Tibial nerve (tissue), 4 donors: Measurements from ENCODE around the gene FOXK1. TPM values are rescaled to one million over a fixed set of nuclear protein-coding genes. Genes with fewer than 3 reads are reported as not detected.

Source experiments
- DNase-seq, 2 donors: peaks; one replicate each; pipeline ENCODE4 v3.0.0-alpha.2; 2019; ENCODE audit warnings: low spot score in 2 of 2
- H3K27ac ChIP-seq, 4 donors: fragments of 200-600 bp; sonication (generic) in 3 of 4; one replicate each; pipeline ENCODE4 v1.5.1; 2017 to 2019; ENCODE audit warnings: mild to moderate bottlenecking in 1 of 4
- H3K27me3 ChIP-seq, 2 donors: fragments of 200-600 bp; sonication (generic) in 1 of 2; one replicate each; pipeline versions ENCODE4 v1.5.1 to v1.6.0; 2017 to 2019
- H3K36me3 ChIP-seq, 3 donors: fragments of 200-600 bp; sonication (generic); one replicate each; pipeline ENCODE4 v1.5.1; 2018 to 2019
- H3K4me1 ChIP-seq, 4 donors: fragments of 200-600 bp; sonication (generic) in 3 of 4; one replicate each; pipeline ENCODE4 v1.5.1; 2017 to 2019
- H3K4me3 ChIP-seq, 4 donors: fragments of 200-600 bp; sonication (generic) in 3 of 4; one replicate each; pipeline ENCODE4 v1.5.1; 2017 to 2019; ENCODE audit warnings: mild to moderate bottlenecking in 1 of 4, moderate library complexity in 1 of 4
- H3K9me3 ChIP-seq, 4 donors: fragments of 200-600 bp; sonication (generic) in 3 of 4; one replicate each; pipeline ENCODE4 v1.5.1; 2017 to 2019
- EP300 ChIP-seq, 2 donors: sonication (generic); formaldehyde crosslinking; IDR thresholded peaks; one replicate each; pipeline ENCODE4 v1.6.1; 2017; ENCODE audit warnings: antibody characterized with exemption in 2 of 2, mild to moderate bottlenecking in 1 of 2
- POLR2A ChIP-seq, 2 donors: fragments of 450-650 bp; IDR thresholded peaks; one replicate each; pipeline ENCODE4 v1.6.1; 2017; ENCODE audit warnings: antibody characterized with exemption in 2 of 2, mild to moderate bottlenecking in 2 of 2, moderate library complexity in 2 of 2
- WGBS, 2 donors: methylation state at CpG; one replicate each; pipeline ENCODE4 v1.1.5; 2018; 5-methylcytosine and 5-hydroxymethylcytosine counted together
- total RNA-seq, 4 donors: library from RNA; depleted of rRNA; stranded (reverse); fragments of >200 nt; gene quantifications; one replicate each; pipeline ENCODE4 v1.1.0, GENCODE V29; 2016
- TF ChIP-seq, protein P1 (sequence below), 5 experiments: fragments of 200-600 bp in 3 of 5; fragments of 450-650 bp in 2 of 5; sonication (generic) in 3 of 5; IDR thresholded peaks; one replicate each; pipeline ENCODE4 v1.5.1; 2016 to 2019; ENCODE audit warnings: antibody characterized with exemption in 5 of 5, mild to moderate bottlenecking in 3 of 5, moderate library complexity in 2 of 5

FOXK1 gene
- total RNA-seq, 4 donors from 2014 or later: 24.5 to 47.3 (median 26.4) TPM

DNA sequence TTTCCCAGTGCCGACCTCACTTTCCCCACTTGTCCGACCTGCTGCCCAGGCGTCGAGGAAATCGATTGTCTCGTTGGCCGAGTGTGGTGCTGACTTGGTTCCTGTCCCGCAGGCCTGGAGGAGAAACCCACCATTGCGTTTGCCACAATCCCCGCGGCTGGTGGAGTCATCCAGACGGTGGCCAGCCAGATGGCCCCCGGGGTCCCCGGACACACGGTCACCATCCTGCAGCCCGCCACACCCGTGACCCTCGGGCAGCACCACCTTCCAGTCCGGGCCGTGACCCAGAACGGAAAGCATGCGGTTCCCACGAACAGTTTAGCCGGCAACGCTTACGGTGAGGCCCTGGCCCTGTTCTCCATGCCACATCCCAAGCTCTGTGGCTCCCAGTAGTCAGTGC lies 78.9 kb downstream of the FOXK1 start:
- 91 to 94% methylated on average over 26 of the region's 26 CpGs for WGBS, 2 donors
- Histone ChIP-seq H3K27me3 (no peaks in the 10 kb centered on the region), H3K27ac (no peak overlapping the region), H3K4me3 (no peak overlapping the region), H3K36me3 (peaks cover 0 to 99% (median 25%) of the 10 kb centered on the region in 3 donors), H3K4me1 (no peaks in the 10 kb centered on the region), H3K9me3 (no peaks in the 10 kb centered on the region)
- TF ChIP-seq EP300 (IDR thresholded peaks at IDR 0.05) (no peak), POLR2A (IDR thresholded peaks at IDR 0.05) (no peak)
- TF ChIP-seq, protein P1, sequence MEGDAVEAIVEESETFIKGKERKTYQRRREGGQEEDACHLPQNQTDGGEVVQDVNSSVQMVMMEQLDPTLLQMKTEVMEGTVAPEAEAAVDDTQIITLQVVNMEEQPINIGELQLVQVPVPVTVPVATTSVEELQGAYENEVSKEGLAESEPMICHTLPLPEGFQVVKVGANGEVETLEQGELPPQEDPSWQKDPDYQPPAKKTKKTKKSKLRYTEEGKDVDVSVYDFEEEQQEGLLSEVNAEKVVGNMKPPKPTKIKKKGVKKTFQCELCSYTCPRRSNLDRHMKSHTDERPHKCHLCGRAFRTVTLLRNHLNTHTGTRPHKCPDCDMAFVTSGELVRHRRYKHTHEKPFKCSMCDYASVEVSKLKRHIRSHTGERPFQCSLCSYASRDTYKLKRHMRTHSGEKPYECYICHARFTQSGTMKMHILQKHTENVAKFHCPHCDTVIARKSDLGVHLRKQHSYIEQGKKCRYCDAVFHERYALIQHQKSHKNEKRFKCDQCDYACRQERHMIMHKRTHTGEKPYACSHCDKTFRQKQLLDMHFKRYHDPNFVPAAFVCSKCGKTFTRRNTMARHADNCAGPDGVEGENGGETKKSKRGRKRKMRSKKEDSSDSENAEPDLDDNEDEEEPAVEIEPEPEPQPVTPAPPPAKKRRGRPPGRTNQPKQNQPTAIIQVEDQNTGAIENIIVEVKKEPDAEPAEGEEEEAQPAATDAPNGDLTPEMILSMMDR (IDR thresholded peaks at IDR 0.05): no peak
- no peak for DNase-seq

GRCh38 chr7:4762121-4763055 lies 80.3 kb downstream of the FOXK1 start:
- 89 to 94% methylated on average over 42 to 54 of the region's 54 CpGs for WGBS, 2 donors
- TF ChIP-seq EP300 (IDR thresholded peaks at IDR 0.05) (no peak), POLR2A (IDR thresholded peaks at IDR 0.05) (no peak)
- TF ChIP-seq, protein P1 (IDR thresholded peaks at IDR 0.05): no peak
- Histone ChIP-seq H3K27me3 (no peaks in the 10 kb centered on the region), H3K4me3 (no peak overlapping the region), H3K27ac (no peak overlapping the region), H3K36me3 (peaks cover 0 to 98% (median 25%) of the 10 kb centered on the region in 3 donors), H3K4me1 (peaks cover 0 to 5% (median 0%) of the 10 kb centered on the region in 4 donors), H3K9me3 (no peaks in the 10 kb centered on the region)
- DNase-seq: no peak

DNA sequence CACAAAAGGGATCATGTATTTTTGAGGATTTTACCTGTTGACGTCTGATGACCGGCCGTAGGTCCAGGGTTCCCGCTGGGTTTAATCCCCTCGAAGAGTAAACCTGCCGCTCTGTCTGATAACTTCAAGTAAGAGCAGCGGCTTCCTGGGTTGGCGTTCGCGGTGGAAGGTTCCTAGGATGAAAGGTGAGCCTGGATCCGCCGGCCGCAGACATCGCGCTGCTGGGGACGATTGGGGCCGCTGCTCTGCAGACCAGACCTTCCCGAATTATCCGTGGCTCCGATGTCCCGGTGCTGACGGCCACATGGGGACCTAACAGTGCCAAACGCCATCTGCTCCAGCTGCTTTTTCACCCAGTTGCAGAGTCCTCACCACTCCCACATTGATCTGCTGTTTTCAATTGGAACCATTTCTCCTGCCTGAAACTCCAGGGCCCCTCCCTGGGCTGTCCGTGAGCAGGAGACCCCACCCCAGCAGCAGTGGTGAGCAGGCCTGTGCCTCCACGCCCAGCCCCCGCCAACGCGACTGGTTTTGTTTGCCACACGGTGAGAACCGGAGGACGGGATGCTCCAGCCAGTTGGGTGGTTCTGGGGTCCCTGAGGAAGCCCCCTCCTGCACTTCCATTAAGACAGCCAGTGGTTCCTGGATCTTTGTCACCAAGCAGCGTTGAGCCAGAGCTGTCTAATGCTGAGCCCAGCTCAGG lies 81.1 kb downstream of the FOXK1 start:
- TF ChIP-seq POLR2A (IDR thresholded peaks at IDR 0.05): no peak
- no peak for TF ChIP-seq EP300 (IDR thresholded peaks at IDR 0.05)
- TF ChIP-seq, protein P1 (IDR thresholded peaks at IDR 0.05): no peak
- no peaks in the 10 kb centered on the region for H3K9me3 ChIP-seq
- DNase-seq: no peak
- 93 to 97% methylated on average over 31 to 32 of the region's 32 CpGs for WGBS, 2 donors
- no peaks in the 10 kb centered on the region for H3K27me3 ChIP-seq
- peaks cover 0 to 95% (median 21%) of the 10 kb centered on the region in 3 donors for H3K36me3 ChIP-seq
- H3K4me3 ChIP-seq: no peak overlapping the region
- H3K27ac ChIP-seq: no peak overlapping the region
- peaks cover 0 to 5% (median 0%) of the 10 kb centered on the region in 4 donors for H3K4me1 ChIP-seq

DNA sequence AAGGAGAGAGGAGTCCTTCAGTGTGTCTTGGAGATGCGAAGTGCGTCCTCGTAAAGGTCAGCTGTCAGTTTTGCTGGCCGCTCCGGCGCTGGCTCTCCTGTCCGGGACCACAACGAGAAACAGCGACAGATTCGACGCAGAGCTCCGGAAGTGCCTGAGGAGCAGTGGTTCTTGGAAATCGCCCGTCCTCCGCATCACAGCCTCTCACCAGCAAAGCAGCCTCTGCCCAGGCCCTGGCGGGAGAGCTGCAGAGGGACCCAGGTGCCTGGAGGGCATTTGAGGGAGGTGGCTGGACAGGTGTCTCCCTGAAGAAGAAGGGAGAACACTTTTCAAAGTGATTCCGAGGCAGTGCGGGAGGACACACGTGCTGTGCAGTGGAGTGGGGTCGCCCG lies 81.7 kb downstream of the FOXK1 start:
- no peak overlapping the region for H3K27ac ChIP-seq
- 92 to 95% methylated on average over 21 of the region's 21 CpGs for WGBS, 2 donors
- H3K36me3 ChIP-seq: peaks cover 0 to 93% (median 21%) of the 10 kb centered on the region in 3 donors
- no peaks in the 10 kb centered on the region for H3K9me3 ChIP-seq
- DNase-seq: no peak
- no peak overlapping the region for H3K4me3 ChIP-seq
- no peak for TF ChIP-seq POLR2A (IDR thresholded peaks at IDR 0.05)
- no peak for TF ChIP-seq EP300 (IDR thresholded peaks at IDR 0.05)
- TF ChIP-seq, protein P1 (IDR thresholded peaks at IDR 0.05): no peak
- H3K27me3 ChIP-seq: no peaks in the 10 kb centered on the region
- peaks cover 0 to 5% (median 0%) of the 10 kb centered on the region in 4 donors for H3K4me1 ChIP-seq
